NCI-H345 treated with DMSO at 0.1 percent for 48 hours (cell line): Measurements from ENCODE around the gene TRIM54.
"Not testable (repeated sequence)": the region's sequence is repeated elsewhere in the genome, so short reads cannot be mapped to it uniquely, and the experiment has no call there.

Experiments used
- DNase-seq: peaks from one replicate; lab custom pipeline; 2025; ENCODE audit not compliant: unreplicated experiment; lab: John Stamatoyannopoulos, UW

TRIM54 gene

DNA sequence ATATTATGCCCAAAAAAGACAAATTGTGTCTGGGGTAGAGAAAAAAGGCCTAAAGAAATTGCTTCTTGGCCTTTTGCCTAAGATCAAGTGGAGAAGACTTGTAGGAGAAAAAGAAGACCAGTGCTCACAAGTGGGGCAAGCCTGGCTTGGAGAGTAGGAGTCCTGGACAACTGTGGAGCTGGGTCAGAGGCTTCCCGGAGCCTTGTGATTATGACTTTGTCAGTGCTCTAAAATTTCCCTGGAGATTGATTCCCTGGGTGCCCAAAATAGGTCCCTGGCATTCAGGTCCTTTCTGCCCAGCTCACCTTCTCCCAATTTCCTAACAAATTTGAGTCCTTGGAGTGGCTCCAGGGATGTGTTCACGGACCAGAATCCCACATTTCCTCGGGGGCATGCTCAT, 787 bp upstream of the TRIM54 start:
- no peak for DNase-seq

DNA sequence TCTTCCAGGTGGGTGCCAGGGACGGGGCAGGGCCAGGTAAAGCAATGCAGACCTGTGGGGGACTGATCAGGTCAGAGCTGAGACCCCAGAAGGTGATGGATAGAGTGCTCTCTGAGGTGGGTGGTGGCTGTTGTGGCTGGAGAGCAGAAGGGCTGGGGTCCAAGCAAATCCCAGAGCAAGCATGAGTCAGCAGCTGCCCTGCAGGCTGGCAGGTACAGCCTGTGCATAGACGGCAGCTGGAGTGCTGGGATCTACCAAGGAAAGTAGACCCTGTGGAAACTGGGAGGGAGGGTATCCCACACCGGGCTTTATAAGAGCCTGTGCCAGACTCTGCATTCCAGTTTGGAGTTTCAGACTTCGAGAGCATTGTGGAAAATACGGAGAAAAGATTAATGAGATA, 663 bp downstream of the TRIM54 start:
- no peak for DNase-seq

DNA sequence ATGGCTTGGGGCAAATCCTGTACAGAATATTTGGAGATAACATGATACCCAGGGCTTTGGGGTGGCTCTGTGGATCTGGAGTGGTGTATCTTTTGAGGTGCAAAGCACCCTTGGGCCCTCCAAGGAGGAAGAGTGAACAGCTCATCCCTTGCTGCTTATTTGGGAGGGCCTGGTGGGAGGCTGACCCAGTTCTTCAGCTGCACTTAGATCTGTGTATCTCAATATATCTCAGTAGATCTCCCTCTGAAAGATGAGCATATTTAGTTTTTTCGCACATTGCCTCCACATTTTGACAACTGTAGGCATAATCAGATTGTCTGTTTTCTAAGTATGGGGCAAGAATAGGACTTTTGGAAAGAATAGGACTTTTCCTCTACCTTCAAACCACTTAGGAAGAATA, 2.8 kb downstream of the TRIM54 start:
- DNase-seq, result no peak

DNA sequence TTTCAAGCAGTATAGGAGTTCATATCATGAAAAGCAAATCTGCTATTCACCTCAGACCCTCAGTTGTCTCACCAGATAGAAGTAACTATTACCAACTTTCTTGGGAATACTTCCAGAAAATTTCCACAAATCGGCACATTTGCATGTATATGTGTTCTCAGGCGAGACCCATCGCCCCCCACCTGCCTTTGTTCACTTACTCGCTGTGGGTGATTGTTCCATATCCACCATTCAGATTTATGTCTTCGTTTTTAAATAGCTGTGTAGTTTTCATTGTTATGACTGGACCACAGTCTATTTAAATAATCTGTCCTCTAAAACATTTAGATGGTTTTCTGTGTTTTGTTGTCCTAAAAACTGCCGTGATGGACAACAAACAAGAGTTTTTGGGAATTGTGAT, 3.3 kb downstream of the TRIM54 start:
- DNase-seq, result no peak

DNA sequence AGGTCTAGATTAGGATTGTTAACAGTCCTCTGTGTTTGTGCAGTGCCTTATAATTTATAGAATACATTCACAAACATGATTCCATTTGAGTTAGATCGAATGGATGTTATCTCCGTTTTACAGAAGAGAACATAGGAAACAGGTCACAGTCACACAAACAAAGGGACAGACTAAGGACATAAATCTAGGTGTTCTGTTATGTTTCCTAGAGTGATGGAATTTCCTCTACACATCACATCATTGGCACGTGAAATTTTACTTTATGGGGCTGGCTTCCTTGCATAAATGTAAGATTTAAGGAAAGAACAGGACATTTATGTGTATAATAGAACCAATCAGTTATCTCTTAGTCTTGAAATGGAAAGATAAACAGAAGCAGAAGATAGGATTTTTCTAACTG, 6.4 kb downstream of the TRIM54 start:
- DNase-seq, result no peak

DNA sequence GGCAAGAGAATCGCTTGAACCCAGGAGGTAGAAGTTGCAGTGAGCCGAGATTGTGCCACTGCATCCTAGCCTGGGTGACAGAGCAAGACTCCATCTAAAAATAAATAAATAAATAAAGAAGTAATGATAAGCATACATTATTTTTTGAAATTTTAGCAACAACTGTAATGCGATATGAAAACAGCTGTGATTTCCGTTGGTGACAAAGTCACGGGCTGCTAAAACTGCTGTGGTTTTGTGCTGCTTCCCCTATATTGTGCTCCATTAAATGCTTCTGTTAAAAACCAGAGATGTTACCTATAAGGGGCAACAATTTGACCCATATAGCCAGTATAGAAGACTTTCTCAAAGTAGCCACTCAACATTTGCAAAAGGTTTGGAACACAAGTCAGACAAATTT, 8.3 kb downstream of the TRIM54 start:
- DNase-seq, result no peak

DNA sequence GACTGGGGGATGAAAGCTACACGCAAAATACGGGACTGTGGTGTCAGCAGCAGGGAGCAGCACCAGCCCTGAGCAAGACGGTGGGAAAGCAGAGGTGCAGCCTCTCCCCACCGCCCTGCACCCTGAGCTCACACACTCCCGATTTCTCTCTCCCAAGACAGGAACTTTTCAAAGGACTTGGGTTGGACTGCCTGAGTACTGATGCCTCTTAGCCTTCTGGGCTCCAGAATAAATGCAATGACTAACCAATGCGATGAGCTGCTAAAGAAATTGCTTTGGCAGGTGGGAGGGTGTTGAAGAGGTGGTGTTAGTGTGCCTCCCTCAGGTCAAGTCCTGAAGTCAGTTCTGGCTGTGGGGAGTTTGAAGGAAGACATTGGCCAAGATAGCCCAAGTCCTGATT, 9.6 kb downstream of the TRIM54 start:
- no peak for DNase-seq

DNA sequence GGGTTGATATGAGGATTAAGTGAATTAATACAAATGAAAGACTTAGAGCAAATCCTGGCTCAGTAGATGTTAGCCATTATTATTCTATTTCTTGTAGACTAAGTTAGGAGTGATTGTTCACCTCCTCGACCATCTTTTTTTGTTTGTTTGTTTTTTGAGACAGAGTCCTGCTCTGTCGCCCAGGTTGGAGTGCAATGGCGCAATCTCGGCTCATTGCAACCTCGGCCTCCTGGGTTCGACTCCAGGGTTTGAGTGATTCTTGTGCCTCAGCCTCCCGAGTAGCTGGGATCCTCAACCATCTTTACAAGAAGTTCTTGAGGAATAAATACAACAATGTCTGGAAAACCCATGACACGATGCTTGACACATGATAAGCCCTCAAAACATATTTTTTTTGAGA, 12.7 kb downstream of the TRIM54 start:
- DNase-seq, result no peak

DNA sequence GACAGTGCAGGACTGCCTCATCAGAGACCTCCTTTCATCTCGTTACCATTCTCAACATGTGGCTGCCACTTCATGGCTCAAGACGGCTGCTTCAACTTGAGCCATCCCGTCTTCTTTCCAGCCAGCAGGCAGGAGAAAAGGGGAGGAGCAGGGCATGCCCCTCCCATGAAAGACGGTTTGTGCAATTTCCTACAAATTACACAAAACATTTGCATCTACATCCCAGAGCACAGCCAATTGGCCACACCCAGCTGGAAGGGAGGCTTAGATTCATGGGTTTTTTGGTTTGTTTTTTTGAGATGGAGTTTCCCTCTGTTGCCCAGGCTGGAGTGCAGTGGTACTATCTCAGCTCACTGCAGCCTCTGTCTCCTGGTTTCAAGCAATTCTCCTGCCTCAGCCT, 14.3 kb downstream of the TRIM54 start:
- DNase-seq, result no peak

DNA sequence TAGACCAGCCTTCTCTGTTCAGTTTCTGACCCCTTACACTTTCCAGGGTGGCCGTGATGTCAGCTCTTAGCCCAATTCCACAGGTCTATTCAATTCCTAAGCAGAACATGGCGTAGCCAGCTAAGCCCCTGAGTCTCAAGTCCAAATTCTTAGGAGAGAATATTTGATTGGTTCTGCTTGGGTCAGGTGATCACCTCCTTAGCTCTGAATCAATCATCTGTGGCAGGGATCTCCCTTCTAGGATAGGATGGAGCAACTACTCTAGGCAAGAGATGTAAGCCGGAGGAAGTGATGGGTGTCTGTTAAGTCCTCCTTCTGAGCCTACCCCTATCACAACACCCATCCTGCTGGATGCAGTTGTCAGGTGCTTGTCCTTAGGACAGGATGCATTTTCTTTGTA, 15.0 kb downstream of the TRIM54 start:
- no peak for DNase-seq

DNA sequence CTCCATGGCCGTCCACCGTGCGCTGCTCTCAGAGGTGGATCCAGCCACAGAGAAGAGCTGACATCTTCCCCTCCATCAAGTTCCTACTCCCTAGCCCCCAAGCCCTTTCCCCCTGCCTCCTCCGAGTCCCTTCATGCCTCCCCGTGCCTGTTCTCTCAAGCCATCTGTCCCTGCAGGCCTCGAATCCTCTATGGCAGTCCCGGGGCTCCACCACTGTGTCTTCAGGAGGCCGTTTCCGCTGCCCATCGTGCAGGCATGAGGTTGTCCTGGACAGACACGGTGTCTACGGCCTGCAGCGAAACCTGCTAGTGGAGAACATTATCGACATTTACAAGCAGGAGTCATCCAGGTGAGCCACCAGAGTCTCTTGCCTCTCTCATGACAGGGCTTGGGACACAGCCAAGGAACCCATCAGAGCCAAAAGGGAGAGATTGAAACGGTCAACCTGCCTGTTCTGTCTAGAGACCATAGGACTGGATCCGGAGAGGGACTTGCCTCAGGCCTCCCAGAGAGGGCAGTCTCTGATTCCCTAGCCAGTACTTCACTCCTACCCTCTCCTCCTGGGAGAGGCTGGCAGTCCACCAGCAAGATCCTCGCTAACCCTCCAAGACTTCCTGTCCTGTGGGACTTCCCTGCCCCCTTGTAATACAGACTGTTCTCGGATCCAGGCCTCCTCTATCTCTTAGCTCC, 16.3 kb downstream of the TRIM54 start:
- DNase-seq, result no peak

DNA sequence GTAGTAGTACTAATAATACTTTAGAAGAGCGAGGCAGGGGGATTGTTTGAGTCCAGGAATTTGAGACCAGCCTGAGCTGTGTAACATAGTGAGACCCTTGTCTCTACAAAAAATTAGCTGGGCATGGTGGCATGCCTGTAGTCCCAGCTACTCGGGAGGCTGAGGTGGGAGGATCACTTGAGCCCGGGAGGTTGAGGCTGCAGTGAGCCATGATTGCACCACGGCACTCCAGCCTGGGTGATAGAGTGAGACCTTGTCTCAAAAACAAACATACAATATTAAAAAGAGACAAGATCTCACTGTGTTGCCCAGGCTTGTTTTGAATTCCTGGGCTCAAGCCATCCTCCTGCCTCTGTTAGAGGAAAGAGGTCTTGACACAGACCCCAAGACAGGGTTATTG, 18.4 kb downstream of the TRIM54 start:
- not testable (repeated sequence) for DNase-seq

DNA sequence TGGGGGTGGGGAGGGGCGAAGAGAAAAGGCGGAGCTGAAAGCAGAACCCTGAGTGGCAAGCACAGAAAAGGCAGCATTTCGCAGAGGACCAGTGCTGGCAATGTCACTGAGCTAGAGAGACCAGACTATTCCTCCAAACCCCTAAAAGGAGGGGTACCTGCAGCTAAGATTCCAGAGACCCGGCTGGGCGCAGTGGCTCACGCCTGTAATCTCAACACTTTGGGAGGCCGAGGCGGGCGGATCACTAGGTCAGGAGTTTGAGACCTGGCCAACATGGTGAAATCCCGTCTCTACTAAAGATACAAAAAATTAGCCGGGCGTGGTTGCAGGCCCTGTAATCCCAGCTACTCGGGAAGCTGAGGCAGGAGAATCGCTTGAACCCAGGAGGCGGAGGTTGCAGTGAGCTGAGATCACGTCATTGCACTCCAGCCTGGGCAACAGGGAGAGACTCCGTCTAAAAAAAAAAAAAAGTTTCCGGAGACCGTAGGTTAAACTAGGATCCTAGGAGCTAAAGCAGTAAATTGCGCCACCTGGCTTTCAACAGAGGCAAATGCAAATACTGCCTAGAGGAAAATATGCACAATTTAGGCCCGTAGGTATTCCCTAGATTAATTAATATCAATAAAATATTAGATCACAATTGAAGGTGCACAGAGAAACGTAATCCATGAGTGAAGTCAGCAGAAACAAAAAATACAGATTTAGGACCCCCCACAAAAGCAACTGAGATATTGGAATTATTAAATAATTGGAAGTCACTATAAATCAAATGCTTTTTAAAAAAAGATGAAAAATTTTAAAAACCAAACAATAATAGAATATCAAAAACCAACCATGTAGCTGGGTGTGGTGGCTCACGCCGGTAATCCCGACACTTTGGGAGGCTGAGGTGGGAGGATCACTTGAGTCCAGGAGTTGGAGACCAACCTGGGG, 21.1 kb downstream of the TRIM54 start:
- DNase-seq, result peak; percentile 70

DNA sequence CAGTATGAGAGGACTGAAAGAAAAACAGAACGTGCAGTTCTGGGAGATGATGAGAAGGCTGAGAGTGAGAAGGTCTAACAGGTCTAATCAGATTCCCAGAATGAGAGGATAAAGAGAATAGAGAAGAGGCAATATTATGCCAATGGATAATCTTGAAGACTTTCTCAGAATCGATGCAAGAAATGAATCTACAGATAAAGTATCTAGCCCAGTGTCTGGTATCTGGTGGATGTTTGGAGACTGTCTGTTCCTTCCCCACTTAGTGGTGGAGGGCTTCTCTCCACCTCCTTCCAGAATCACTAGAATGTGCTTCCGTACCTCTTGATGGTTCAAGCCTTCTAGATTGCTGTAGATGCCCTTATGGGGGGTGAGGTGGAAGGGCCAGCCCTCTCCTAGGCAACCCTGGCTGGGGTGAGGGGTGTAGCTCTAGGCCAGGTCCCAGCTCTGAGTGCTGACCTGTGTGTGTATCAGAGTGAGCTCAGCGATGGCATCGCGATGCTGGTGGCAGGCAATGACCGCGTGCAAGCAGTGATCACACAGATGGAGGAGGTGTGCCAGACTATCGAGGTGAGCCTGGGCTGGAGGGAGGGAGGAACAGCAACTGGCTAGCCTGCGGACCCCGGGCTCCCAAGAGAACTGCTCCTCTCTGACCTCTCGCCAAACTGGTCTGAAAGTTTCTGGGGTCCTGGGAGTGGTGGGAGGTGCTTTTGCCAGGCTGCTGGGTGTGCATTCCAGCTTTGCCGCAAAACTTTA, 22.4 kb downstream of the TRIM54 start:
- no peak for DNase-seq

DNA sequence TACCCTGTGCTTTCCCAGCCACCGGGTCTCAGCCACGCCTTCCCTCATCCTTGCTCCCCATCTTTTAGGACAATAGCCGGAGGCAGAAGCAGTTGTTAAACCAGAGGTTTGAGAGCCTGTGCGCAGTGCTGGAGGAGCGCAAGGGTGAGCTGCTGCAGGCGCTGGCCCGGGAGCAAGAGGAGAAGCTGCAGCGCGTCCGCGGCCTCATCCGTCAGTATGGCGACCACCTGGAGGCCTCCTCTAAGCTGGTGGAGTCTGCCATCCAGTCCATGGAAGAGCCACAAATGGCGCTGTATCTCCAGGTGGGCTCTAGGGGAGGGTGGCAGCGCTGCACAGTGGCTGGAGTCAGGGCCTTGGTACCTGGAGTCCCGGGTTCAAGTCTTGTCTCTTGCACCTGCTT, 23.3 kb downstream of the TRIM54 start:
- no peak for DNase-seq

DNA sequence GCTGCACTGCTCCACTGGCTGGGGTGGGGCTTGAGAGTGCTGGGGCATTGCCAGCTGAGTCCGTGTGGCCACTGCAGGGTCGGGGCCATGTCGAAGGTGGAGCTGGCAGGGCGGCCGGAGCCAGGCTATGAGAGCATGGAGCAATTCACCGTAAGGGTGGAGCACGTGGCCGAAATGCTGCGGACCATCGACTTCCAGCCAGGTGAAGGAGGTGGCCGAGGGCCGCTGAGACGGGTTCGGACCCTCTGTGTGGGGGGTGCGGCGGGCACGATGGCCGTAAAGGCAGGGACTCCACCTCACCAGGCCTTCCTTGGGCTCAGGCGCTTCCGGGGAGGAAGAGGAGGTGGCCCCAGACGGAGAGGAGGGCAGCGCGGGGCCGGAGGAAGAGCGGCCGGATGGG, 23.9 kb downstream of the TRIM54 start:
- no peak for DNase-seq

DNA sequence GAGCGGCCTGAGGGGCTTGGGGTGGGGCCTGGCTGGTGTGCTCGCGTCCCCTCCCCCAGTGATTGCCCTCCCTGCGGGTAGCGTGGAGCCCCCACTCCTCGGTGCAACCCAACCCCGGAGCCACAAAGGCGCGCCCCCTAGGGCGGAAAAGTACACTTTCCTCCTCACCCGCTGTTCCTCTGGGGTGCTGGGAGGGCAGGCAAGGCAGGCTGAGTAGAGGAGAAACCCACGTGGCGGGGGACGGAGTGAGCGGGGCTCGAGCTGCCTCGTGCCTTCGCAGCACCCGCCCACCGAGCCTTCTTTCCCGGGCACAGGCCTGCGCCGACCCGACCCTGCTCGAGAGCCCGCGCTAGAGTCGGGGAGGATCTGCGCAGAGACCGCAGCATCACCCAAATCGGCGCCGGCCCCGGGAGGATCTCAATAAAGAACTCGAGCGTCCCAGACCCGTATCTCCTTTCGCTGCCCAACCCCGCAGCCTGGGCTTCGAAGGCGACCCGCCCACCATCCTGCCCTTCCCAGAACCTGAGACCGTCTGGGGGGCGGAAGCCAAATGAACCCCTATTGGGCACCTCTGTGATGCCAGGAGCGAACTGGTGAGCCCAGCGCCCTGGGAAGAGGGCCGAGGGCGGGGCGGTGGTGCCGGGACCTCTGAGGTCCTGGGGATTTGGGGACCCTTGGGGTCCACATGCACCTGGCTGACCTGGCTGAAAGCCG, 24.5 kb downstream of the TRIM54 start:
- no peak for DNase-seq

DNA sequence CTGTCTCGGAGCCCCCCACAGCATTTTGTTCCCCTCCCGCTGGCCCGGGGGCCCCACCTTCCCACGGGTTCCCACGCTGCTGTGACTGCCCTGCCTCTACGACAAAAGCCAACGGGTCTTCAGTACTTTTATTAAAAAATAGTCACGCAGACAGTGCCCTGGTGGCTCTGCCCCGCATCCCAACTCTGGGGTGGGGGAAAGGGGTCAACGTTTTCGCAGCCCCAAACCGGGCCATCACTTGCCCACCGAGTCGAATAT, 25.0 kb downstream of the TRIM54 start:
- no peak for DNase-seq

DNA sequence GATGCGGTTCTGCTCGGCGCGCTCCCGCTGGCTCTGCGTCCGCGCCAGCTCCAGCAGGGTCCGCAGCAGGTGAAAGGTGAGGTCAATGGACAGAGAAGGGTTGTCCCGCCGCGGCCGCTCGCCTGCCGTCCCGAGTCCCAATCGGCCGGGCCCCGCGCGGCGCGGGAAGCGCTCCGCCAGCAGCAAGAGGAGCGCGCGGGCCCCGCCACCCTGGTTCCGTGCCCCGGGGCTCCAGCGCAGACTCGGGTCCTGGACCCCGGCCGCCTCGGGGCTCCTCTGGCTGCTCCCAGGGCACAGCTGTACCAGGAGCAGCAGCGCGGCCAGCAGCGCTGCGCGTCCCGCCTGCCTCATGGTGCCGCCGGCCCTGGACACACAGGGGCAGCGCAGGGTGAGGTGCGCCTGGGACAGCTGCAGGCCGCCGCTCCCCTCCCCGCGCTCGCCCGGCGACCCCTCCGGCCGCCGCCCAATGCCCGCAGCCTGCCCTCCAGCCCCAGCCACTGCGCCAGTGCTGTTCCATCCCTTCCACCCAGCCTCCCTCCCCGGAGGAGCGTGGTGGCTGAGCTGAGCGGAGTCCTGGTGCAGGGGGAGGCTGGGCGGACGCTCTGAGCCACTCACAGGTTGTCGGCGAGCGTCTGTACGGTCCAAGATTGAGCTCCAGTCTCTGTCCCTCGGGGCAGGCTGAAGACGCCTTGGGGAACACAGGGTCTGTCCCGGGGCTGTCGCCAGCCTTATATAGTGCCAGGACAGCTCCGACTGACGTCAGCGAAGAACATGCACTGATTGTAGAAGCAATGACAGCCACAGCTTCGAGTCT, 25.5 kb downstream of the TRIM54 start:
- no peak for DNase-seq

DNA sequence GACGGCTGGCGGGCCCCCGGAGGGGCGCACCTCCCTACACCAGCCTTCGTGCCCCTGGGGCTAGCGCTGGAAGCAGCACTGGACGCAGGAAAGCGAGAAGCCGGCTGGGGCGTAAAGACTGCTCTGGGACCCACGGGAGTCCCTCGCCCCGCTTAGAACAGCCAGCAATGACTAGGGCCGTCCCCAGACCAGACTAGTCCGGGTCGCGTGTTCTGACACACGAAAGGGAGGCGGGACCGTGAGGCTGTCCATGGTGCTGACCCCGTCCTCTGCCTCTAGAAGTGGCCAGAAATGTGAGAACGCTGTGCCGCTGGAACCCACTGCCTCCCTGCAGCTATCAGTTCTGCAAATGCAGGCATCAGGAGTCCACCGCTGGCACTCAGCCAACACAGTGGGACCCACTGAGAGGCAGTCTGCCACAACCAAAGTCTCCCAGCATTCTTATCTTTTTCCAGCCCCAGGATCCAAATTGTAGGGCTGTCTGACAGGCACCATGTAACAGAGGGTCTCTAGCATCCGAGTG, 26.2 kb downstream of the TRIM54 start, which contains the start of gene UCN:
UCN (minus strand) TSS at position 87 of the 523 bp plus-strand sequence. CDS start 550 bp downstream, outside the sequence.
- no peak for DNase-seq
